ENCODE data around the gene MEIOSIN.

DNA sequence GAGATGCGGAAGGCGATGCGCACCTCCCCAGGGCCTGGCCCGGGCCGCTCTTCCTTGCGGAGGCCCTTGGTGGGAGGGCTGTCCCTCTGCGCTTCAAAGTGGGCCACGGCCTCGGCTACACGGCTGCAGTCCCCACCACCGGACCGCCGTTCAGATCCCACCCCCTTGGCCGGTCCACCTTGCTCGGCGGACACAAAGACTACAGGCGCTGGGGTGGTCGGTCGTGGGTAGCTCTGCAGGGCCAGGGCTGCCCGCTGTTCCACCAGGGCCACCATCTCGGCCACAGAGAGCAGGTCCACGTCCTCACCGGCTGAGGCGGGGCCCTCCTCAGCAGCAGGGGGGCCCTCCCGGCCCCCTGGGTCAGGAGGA, 20.6 kb upstream of the MEIOSIN start:
- TF ChIP-seq, protein P1, sequence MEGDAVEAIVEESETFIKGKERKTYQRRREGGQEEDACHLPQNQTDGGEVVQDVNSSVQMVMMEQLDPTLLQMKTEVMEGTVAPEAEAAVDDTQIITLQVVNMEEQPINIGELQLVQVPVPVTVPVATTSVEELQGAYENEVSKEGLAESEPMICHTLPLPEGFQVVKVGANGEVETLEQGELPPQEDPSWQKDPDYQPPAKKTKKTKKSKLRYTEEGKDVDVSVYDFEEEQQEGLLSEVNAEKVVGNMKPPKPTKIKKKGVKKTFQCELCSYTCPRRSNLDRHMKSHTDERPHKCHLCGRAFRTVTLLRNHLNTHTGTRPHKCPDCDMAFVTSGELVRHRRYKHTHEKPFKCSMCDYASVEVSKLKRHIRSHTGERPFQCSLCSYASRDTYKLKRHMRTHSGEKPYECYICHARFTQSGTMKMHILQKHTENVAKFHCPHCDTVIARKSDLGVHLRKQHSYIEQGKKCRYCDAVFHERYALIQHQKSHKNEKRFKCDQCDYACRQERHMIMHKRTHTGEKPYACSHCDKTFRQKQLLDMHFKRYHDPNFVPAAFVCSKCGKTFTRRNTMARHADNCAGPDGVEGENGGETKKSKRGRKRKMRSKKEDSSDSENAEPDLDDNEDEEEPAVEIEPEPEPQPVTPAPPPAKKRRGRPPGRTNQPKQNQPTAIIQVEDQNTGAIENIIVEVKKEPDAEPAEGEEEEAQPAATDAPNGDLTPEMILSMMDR (optimal IDR thresholded peaks at IDR 0.05 in 1 of 3, IDR thresholded peaks at IDR 0.05 in 1 of 3, conservative IDR thresholded peaks at IDR 0.05 in 1 of 3; ENCODE audit: extremely low read depth in 1 of 3, insufficient read depth in 2 of 3, low read length in 3 of 3): no peak
- no peak for TF ChIP-seq EZH2 (IDR thresholded peaks at IDR 0.05; ENCODE audit: low read length)

Measured in keratinocyte (primary cell).